ENCODE measurements around the gene RHCE.
"Not testable (repeated sequence)": the region's sequence is repeated elsewhere in the genome, so short reads cannot be mapped to it uniquely, and the experiment has no call there.

The RHCE gene

GRCh38 chr1:25398079-25398478, 22.5 kb downstream of the RHCE start:
- DNase-seq (ENCODE audit: low read depth in 2 of 2), result not testable (repeated sequence)

- DNase-seq (ENCODE audit: low read depth in 2 of 2), result not testable (repeated sequence)
Observed at GRCh38 chr1:25397549-25397948, 23.1 kb downstream of the RHCE start.

- no peak for DNase-seq (ENCODE audit: low read depth in 2 of 2)
Observed at GRCh38 chr1:25392841-25393240, 27.8 kb downstream of the RHCE start.

- not testable (repeated sequence) for DNase-seq (ENCODE audit: low read depth in 2 of 2)
Observed at GRCh38 chr1:25389721-25390120, 30.9 kb downstream of the RHCE start.

GRCh38 chr1:25388691-25389090, 31.9 kb downstream of the RHCE start:
- not testable (repeated sequence) for DNase-seq (ENCODE audit: low read depth in 2 of 2)

GRCh38 chr1:25387096-25387495, 33.5 kb downstream of the RHCE start:
- DNase-seq (ENCODE audit: low read depth in 2 of 2), result not testable (repeated sequence)

GRCh38 chr1:25383875-25384274, 36.8 kb downstream of the RHCE start:
- not testable (repeated sequence) for DNase-seq (ENCODE audit: low read depth in 2 of 2)

- not testable (repeated sequence) for DNase-seq (ENCODE audit: low read depth in 2 of 2)
Observed at GRCh38 chr1:25383090-25383489, 37.5 kb downstream of the RHCE start.

GRCh38 chr1:25382543-25382942, 38.1 kb downstream of the RHCE start:
- not testable (repeated sequence) for DNase-seq (ENCODE audit: low read depth in 2 of 2)

- not testable (repeated sequence) for DNase-seq (ENCODE audit: low read depth in 2 of 2)
Observed at GRCh38 chr1:25378367-25378766, 42.3 kb downstream of the RHCE start.

GRCh38 chr1:25371757-25372156, 48.9 kb downstream of the RHCE start:
- not testable (repeated sequence) for DNase-seq (ENCODE audit: low read depth in 2 of 2)

GRCh38 chr1:25369691-25370271, 50.8 kb downstream of the RHCE start:
- not testable (repeated sequence) for DNase-seq (ENCODE audit: low read depth in 2 of 2)

- DNase-seq (ENCODE audit: low read depth in 2 of 2), result no peak
Observed at GRCh38 chr1:25369241-25369640, 51.4 kb downstream of the RHCE start.

GRCh38 chr1:25362634-25363559, 57.7 kb downstream of the RHCE start:
- not testable (repeated sequence) for DNase-seq (ENCODE audit: low read depth in 2 of 2)

GRCh38 chr1:25361901-25362300, 58.7 kb downstream of the RHCE start:
- no peak for DNase-seq (ENCODE audit: low read depth in 2 of 2)

GRCh38 chr1:25360596-25361581, 59.7 kb downstream of the RHCE start:
- DNase-seq (ENCODE audit: low read depth in 2 of 2), result no peak

- no peak for DNase-seq (ENCODE audit: low read depth in 2 of 2)
Observed at GRCh38 chr1:25356848-25357247, 63.8 kb downstream of the RHCE start.

- DNase-seq (ENCODE audit: low read depth in 2 of 2), result no peak
Observed at GRCh38 chr1:25356441-25356840, 64.2 kb downstream of the RHCE start.

GRCh38 chr1:25355841-25356395, 64.7 kb downstream of the RHCE start:
- DNase-seq (ENCODE audit: low read depth in 2 of 2), result no peak

- no peak for DNase-seq (ENCODE audit: low read depth in 2 of 2)
Observed at GRCh38 chr1:25349606-25350005, 71.0 kb downstream of the RHCE start.

- no peak for DNase-seq (ENCODE audit: low read depth in 2 of 2)
Observed at GRCh38 chr1:25347556-25347955, 73.1 kb downstream of the RHCE start.

Measured in activated CD4-positive, alpha-beta T cell treated with anti-CD3 and anti-CD28 coated beads for 24 hours (primary cell).